NCI-H2029 treated with DMSO at 0.1 percent for 48 hours (cell line): ENCODE results near the gene ALK.

Experiments used
- DNase-seq: peaks from one replicate; lab custom pipeline; 2025; lab: John Stamatoyannopoulos, UW

Gene ALK

DNA sequence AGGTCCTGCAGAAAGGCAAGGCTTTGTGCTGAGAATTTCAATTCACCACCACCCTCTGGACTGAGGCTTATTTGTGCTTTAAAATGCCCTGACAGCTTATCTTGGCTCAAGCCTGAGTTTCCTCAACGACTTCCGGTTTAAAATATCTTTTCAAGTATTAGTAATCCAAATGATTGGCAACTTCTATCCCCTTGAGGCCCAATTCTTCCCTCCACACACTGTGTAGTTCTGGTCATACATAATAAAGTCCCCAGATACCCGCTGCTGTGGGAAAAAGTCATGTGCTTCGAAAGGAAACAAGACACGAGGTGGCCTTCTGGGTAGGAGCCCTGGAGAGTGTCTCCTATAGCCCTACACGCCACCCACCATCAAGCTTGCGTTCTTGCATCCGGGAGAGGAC lies 393.4 kb downstream of the ALK start:
- no peak for DNase-seq

DNA sequence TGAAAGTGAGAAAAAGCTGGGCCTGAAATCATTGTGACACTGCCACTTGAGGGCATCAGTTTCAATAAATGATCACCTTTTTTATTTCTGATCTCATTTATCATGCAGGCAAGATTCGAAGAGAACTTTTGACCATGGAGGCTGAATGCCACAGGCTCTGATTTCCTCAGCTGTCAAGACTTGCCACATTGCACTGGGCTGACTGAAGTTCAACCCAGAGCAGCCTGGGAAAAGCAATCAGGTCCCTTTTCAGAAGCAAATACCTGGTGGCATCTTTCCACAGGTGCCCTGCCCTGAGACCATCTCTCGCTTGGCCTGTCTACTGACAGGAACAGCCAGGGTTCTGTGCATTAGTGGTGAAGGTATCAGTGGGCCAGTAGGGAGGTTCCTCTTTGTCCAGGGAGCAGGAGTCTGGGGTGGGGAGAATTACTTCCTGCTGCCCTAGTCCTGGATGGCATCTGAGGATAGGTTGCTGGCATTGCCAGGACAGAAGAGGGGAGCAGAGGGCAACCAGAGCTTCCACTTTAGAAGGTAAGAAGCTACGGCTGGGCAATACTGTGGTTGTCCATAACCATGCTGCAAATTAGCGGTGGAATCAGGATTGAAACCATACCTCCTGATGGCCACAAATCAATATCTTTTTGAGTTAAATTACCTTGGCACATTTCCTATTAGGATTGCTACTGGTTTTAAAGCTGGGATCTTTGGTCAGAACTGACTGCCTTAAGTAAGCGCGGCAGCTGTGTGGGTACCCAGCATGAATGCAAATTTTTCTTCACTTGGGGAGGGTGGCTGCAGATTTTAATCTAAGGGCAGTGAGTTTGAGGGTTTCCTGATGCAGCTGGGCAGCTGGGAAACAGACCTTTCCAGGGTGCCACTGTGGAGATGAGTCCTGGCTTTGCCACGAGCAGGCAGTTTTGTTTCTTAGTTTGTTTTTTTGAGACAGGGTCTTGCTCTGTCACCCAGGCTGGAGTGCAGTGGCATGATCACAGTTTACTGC lies 394.5 kb downstream of the ALK start:
- no peak for DNase-seq

DNA sequence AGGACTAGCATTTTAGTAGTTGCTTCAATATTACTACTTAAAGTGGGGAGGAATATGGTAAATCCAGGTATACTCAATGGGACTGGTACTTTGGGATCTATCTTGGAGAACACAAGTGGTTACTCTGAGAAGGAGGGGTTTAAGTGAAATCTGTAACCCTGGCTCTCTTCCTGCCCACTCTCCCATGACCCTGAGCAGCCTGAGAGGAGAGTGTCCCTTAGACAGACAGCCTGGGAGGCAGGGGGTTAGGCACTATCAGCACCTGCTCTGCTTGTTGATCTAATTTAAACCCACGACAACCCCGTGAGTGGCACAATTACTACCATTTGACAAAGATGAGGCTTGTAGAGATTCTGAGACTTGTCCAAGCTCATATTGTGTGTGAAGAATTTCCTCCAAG lies 395.5 kb downstream of the ALK start:
- DNase-seq: no peak

DNA sequence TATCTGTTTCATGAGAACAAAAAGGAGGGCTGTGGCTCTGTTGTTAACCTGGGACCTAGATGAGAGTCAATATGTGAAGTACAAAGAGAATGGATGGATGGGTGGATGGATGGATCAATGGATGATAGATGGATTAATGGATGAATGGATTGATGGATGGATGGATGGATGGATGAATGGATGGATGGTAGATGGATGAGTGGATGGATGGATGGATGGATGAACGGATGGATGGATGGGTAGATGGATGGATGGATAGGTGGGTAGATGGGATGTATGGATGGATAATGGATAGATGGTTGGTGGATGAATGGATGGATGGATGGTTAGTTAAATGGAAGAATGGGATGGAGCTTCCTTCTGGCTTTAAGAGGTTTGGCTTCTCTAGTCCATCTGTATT lies 396.7 kb downstream of the ALK start:
- no peak for DNase-seq

DNA sequence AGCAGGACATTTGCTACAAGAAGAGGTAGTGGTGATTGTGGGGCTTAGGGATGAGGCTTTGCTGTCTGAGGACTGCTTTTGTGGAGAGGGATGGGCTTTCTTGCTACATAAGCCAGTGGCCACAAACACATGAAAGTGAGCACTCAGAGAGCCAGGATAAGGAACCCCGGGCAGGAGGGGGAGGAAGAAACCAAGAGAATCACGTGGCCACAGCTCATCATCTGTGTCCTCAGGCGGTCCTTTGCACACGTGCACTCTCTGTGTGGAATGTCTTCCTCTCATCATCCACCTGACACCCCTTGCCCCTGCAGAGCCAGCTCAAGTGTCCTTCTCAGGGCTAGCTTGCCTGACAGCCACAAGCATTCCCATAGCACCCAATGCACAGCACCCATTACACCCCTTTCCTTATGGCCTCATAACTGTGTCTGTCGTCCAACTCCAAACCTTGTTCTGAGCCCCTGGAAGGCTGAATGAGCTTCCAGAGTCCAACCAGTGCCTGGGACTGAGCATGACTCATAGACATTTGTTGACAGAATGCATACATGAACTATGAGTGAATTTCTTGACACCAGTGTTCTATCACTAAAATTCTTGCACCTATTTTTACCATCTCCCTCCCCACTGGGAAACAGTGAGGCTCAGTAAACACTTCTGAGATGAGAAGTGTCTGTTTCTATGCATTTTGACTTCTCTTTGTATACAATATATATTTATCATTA lies 398.3 kb downstream of the ALK start:
- no peak for DNase-seq

DNA sequence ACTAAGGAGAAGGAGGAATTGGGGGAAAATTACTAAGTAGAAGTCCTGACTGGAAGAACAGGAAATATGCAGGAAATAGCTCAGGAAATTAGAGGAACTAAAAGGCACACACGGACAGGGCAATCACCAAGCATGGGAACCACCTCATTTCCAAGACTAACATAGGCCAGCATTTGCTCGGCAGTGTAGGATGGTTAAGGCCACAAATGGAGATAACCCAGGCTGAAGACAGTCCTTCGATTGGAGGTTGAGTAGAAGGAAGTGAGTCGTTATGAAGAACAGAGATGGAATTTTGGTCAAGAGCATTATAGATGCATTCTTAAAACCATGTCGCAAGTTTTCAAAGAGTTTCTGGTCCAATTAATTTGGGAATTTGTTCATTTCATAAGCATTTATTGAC lies 401.4 kb downstream of the ALK start:
- no peak for DNase-seq

DNA sequence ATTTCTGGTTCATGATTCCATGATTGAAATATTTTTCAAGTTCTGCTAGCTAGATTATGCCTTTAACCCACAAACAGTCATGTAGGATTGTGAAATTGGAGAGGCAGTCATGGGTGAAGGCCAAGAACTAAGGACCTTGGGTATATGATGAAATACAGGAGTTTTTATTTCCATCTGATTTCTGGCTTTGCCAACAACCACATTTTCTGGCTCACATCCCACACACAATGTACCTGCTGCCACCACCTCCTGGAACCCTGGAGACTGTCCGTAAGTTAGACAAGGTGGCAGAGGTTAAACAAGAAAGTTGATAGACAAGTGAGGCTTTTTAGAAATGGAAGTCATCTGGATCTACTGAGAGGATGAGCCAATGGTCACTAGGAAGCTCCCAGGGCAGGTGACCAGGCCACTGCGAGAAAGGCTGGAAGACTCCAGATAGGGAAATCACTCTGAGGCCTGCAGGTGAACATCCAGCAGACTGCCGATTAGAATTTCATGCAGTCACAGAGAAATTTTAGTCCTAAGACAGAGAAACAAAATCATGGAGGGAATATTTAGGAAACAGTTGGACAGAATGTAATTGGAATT lies 402.0 kb downstream of the ALK start:
- no peak for DNase-seq

DNA sequence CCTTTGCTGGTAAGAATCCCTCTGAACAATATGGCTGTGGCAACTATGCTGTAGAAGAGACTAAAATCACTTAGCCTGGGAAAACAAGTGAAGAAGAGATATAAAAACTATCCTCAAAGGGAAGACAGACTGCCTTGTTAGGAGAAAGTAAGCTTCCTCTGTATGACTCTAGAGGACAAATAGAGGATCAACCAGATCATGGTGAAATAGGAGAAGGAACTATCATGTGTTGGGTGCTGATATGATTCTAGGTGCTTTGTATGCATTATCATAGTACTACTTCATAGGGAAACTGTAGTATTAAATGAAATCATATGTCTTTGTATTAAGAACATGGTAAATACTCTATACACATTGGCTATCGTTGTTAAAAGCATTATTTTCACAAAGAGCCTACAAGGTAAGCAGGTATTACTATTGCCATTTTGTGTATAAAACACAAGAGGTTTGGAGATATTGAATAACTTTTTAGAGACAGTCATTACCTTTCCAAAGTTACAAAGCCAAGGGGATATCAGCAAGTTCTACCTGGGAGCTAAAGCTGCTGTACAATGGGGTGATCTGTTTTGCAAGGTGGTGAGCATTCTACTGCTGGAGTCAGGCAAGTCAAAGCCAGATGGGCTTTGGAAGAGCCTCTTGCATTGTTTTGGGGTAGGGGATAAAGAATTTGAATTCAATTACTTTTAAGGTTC lies 402.6 kb downstream of the ALK start:
- DNase-seq: no peak

DNA sequence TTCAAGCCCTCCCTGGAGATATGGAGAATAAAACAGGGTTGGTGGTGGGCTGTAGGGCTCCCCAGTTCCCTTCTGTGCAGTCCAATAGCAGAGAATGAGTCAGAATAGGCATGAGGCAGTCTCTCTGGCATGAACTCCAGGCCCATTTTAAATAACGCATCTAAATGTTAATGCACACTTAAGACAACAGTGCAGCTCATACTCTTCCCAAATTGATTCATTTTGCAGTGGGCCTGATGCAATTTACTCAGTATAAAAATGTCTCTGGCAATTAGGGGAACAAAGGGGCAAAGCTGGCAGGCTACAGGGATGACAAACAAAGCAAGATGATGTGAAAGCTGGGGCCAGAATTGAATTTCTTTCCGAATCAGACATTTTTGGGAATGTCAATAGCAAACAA lies 403.4 kb downstream of the ALK start:
- DNase-seq: no peak

DNA sequence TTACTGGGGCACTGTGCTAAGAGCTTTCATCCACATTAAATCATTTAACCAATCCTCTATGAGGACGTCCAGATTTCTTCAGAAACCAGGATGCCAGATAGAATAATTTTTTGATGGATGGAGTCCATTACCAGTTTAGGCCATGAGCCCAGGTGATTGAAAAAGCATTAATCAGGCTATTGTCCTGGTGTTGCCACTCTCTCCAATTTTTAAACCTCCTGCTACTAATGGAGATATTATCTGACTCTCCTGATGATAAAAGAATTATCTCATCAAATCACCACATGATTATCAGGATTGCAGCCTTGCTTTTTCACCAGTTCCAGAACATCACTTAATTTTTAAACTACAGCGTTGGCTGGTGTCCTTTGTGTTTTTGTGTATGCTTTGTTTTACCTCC lies 404.0 kb downstream of the ALK start:
- DNase-seq: no peak

DNA sequence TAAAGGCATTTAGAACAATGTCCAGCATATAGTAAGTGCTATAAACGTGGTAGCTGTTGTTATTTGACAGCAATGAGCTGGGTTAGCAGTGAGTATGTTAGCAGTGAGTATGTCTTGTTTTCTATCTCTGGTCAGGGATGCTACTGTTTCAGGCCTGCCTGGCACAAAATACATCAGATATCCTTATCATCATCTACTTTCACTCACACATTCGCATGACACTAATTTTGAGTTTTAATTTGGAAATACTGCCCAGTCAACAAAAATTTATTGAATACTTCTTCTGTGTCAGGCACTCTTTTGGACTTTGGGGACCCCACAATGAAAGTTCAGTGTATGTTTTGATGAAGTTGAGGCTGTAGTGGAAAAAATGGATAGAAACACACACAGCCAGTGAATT lies 404.6 kb downstream of the ALK start:
- no peak for DNase-seq

DNA sequence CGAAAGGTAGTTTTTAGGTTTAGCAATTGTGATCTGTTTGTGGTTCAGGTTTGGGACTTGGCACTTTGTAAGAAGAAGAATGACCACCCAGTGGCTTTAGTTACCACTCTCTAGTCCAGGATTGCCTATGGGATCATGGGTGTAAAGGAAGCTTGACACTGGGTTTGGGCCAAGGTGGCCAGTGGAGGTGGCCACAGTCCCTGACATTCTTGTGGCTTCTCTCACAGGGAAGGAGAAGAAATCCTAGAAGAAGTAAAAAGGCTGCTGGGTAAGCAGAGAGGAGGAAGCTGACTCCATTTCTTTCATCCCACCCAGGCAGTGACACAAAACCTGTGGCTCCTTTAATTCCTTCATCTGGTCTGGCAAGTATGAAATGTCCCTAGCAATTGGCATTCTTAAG lies 411.5 kb downstream of the ALK start:
- DNase-seq: no peak

DNA sequence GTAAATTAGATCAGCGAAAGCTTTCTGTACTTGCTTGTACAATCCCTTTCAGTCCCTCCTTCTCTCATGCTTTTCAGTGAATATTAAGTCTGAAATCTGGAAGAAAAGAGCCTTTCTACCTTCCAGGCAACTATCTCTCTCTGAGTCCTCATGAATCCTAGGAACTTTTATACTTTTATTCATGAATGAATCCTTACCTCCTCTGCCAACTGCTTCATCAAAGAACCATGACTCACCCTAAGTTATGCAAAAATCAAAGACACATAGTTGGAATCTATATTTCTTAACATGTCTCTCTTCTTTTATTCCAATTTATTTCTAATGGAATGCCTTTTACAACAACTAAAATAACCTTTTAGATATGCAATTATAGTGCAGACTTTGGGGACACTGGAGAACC lies 412.0 kb downstream of the ALK start:
- DNase-seq: no peak

DNA sequence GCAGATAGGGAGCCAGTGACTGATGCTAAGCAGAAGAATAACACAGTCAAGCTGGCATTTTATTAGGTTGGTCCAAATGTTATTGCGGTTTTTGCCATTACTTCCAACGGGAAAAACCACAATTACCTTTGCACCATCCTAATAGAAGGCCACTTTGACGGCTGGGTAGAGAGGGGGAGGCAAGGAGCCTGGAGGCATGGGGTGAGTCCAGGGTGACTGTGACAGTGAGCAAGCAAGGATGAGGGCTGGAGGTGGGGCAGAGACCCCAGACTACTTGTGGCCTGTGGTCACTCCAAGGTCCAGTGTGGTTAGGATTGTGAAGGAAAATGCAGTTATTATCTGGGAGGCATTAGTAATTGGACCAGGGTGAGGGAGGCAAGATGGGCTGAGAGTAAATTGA lies 416.6 kb downstream of the ALK start:
- no peak for DNase-seq

DNA sequence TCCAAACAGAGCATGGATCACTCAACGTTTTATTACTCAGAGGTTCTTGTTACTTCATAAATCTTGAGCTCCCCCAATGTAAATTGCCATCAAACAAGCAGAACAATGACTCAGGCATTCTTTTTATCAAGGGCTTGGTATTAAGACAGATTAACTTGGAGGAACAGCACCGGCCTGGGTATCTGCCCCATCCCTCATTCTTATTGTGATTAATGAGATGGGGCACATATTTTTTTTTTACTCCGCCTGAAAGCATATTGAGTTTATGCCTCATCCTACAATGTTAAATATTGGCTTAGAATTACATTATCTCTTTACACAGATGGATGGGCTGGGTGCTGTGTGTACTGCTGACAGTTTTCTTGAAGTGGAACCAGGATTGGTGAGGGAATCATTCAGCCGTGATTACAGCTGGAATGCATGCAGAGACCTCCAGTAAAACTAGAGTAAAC lies 418.9 kb downstream of the ALK start:
- DNase-seq: no peak

DNA sequence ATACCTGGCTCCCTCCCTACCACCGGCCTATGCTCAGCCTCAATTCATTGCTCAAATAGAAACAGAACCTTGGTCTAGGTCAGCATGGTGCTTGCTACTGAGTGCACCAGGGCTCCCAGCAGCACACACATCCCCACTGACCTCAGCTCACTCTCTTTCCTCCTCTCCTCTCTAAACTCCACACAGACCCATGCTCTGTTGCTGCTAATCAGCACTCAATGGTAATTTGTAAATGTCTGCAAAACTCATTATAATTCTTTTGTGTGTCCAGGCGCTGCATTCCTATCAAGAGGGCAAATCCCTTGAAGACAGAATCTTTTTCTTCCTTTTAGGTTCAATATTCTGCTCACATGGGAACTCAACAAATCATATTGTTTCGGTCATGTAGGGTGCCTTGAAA lies 424.0 kb downstream of the ALK start:
- DNase-seq: no peak

DNA sequence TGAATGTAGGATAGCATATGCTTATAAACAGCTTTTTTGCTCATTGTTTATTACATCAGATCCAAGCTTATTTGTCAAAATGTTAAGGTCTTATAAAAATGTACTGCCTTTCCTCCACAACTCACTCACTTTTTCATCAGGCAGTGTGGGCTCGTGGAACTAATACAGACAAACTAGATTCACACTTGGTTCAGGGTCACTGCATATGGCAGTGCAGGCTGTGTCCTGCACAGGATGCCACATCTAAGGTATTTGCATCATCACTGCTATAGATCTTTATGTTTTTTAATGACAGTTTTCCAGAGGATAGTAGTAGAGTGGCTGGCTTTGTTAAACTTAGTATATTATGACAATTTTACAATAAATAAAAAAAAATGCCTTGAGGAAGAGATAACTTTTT lies 425.2 kb downstream of the ALK start:
- no peak for DNase-seq

DNA sequence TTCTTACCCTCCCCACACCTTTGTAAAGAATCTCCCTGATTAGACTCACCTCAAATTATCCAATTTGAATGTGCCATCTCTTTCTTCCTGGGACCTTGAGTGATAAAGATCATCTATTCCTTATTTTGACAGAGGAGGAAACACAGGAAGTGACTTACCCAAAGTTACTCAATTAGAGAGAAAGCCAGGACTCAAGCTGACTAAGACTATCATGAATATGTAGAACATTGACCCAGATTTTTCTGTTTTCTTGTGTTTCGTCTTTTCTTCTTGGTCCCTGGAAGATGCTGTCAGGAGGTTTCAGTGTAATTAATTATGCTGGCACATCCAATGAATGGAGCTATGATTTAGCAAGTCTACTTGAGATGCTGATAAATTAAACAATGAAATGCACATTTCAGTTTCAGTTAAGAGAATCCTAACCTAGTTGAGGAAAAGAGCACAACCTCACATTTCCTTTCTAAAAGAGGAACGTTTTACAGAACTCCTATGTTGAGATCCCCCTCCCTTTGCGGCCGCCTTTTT lies 425.8 kb downstream of the ALK start:
- no peak for DNase-seq

DNA sequence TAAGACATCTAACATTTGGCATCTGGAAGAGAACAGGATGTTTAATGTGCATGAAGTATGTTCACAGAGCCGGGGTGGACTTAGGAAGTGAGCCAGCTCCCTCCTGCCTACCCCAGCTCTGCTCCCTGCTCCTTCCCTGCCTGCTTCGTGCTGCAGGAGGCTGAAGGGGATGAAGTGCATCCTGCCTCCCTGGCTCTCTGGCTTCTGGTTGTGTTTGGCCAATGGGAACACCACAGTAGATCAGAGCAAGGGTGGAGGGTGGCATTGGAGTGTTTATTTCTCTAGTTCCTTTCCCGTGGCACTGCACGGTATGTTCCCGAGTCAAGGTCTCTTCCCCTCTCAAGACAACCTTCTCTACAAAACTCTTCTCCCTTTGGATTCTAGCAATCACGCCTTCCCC lies 426.3 kb downstream of the ALK start:
- DNase-seq: no peak

DNA sequence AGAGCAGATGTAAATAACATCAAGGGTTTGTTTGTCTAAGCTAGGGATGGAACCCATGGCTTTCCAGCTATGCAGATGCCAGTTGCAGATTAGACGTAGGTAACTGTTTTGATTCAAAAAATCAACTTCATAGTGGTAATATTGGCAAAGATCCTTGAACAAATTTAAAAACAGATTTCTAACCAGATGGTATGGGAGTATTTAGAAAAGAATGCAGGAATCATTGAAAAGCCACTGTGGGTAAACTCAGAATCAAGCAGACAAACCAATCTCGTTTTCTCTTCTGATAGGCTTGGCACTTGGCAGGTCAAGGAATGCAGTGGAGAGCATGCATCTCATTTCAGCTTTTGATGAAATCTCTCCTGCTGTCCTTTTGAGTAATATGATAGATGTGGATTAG lies 428.7 kb downstream of the ALK start:
- no peak for DNase-seq

DNA sequence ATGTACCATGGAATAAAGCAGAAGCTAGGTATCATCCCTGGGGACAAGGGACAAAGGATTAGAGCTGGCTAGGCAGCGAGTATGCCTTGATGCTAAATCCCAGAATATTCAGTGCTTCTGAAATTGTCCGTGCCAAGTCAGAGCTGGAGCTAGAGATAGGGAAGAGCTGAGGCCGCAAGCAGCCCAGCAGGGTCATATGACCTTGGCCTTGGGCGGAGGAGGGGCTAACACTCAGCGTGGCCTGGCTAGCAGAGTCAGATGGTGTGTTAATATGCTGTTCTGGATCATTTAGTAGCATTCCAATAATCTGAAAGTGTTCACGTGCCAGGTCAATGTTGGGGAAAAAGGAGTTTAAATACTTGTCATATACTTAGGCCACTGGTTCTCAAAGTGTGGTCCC lies 431.3 kb downstream of the ALK start:
- DNase-seq: no peak

DNA sequence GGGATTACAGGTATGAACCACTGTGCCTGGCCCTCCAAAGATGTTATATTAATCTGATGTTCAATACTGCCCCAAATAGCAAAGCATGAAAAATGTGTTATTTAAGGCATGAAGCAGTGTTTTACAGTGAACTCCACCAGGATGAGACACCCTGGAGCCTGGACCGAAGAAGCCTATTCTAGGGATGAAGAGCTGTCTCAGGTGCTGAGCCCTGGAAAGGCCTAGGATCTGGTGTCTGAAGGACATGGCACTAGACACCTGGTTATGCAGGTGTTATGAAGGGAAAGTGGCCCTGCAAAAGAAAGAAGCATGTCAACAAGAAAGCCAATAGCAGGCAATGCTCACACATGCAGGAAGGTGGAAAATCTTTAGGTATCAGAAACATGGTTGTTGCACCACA lies 431.8 kb downstream of the ALK start:
- DNase-seq: no peak
